ENCODE data around the gene SLX4IP.

Gene SLX4IP

DNA sequence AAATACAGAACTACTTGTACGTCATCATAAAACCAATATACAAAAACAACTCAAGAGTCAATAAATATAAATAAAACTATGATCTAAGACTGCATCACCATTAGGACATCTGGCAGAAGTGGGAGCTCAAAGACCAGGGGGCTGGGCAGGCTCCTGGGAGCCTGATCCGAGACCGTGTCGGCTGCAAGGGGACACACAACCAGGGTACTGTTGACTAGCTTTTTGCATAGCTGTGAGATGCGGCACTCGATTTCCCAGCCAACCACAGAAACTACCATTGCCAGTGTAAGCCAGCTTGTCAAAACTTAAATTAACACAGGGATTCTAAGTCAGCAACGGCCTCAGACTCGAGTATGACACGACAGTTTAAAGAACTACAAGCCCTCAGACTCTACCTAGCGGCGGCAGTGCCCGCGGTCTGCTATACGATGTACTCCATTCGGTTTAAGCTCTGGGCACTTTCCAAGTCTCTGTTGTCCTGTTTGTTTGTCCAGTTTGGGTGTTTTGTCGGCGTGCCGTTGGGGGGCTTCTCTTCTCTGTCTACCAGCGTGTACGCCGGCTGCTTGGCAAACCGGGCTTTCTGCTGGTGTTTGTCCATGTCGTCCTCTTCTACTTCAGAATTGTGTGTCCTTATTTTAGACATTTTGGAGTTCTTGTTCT lies 204.1 kb downstream of the SLX4IP start:
- no peak for DNase-seq

- DNase-seq = no peak
These were observed 204.8 kb downstream of the SLX4IP start for GRCh38 chr20:10639737-10640556.

DNA sequence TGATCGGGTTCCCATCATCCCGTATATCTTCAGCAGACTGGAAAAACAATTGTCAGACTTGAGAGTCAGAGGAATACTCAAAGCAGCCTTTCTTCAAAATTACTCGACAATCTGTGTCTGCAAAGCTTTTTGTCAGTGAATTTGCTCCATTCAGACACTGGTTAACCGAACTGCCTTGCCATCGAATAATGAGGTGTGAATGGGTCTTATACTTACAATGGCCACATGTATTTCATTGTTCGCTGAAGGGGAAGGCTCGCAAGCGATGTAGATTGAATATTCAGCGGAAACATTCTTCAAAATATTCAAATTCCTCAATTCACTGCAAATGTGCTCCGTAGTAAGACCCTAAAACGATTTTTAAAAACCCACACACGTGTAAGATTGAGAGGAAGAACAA lies 205.8 kb downstream of the SLX4IP start:
- DNase-seq = no peak

DNA sequence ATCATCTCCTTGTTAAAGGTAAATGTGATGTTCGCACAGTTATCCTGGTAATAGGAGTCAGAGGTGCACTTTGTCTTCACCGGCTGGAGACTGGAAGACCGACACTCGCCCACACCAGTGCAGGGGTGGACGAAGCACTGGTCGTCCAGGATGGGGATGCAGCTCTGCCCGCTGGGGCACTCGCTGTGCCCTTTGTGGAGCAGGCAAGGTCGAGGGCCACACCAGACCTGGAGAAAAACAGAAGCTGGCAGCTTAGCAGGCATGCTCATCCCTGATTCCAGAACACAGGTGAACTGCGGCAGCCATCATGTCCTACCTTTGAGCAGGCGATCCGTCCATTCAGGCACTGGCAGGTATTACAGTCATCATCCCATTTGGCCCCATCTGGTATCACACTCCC lies 206.4 kb downstream of the SLX4IP start:
- no peak for DNase-seq

DNA sequence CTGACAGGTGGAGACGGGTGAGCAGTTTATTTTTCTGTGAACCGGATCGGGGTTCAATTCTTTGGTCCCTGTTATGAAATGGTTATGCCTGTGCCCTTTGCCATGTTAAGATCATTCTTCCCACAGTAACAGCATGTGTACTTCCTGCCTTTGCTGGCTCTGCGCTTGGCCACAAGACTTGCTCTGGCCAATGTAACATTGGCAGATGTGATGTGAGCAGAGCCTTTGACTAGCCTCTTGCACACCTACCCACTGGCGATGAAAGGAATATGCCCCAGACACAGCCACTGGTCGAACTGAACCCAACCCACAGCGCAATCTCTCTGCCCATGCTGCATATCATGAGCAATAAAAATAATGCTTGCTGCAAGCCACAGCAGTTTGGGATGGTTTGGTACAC lies 206.8 kb downstream of the SLX4IP start:
- no peak for DNase-seq

GRCh38 chr20:10642856-10643559 lies 207.9 kb downstream of the SLX4IP start:
- DNase-seq = peak; percentile 58

DNA sequence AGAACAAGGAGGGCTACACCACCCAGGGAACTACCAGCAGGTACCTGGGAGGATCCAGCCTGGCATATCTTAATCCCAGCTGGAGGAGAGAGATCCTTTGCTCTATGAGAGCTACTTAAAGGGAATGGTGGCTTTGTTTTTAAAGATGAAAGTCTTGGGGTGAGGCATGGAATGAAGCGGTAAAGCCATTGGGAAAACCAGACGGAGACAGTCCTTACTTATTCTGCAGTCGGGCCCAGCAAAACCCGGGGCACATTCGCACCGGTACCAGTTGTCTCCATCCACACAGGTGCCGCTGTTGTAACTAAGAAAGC lies 208.4 kb downstream of the SLX4IP start:
- no peak for DNase-seq

DNA sequence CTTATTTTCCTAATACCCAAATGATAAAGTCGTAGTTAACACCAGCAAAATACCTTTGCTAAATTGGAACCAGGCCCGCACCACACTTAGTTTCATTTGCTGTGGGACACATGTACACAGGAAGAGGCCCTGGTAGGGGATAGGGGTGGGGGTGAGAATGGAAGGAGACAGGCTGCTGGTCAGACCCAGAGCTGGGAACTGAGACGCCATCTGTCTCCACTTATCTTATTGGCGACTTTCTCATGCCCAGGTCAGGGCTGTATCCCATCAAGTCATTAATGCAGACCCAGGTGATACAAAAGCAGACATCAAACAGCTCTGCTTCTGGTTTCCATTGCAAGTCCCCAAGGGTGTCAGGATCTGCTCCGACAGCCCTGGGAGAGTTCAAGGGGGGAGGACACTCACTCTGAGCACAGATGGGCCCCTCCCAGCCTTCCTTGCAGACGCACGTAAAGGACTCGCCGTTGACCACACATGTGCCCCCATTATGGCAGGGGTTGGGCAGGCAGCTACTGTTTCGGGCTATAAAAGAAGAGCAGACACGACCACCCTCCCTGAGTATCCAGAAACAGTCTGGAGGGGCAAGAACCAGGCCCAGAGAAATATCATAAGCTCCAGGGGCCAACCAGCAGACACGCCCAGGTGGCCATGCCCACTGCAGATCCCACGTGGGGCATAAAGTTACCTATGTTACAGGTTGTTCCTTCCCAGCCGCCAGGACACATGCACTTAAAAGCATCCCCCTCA lies 209.5 kb downstream of the SLX4IP start:
- no peak for DNase-seq

DNA sequence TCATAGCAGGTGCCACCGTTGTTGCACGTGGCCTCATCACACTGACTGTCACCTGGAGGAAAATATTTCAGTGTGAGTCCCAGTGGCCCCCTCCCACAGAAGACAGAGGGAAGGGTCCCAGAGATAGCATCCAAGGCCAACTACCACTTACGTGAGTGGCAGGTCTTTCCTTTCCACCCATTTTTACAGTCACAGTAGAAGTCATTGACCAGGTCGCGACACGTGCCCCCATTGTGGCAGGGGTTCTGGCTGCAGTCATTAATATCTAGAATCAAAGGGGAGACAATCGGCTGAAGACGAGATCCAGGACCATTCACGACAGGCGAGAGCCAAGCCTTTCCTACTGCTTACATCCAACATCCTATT lies 210.1 kb downstream of the SLX4IP start:
- DNase-seq = no peak

DNA sequence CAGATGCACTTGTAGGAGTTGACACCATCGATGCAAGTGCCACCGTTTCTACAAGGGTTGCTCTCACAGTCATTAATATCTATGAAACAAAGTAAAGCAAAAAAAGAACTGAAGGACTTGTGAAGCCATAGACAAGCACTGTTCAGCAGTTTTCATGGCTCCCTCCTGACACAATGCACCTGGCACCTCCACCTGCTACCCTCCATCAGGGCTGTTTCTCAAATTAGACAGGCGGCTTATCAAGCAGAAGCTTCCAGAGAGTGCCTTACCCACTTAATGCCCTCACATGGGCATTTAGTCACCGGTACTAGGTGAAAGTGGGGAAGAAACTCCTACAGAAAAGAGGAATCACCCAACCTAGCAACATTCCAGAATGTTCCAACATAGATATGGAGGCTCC lies 210.9 kb downstream of the SLX4IP start:
- no peak for DNase-seq

GRCh38 chr20:10646886-10647420 lies 211.8 kb downstream of the SLX4IP start:
- no peak for DNase-seq

DNA sequence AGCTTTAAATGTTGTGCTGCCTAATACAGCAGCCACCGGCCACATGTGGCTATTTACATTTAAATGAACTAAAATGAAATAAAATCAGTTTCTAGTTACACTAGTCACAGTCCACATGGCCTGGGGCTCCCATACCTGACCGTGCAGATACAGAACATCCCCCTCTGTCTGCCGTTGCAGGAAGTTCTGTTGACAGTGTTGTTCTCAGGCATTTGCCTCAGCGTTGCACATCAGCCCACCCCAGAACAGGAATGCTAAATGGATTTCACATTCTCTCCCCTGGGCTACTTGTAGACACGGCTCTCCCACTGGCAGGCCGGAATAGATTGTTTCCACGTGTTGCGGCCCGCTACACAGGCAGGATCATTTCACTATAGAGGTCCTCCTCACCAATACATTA lies 212.4 kb downstream of the SLX4IP start:
- no peak for DNase-seq

- no peak for DNase-seq
These were observed 212.8 kb downstream of the SLX4IP start for GRCh38 chr20:10647909-10648308.

GRCh38 chr20:10648651-10649050 lies 213.5 kb downstream of the SLX4IP start:
- no peak for DNase-seq

DNA sequence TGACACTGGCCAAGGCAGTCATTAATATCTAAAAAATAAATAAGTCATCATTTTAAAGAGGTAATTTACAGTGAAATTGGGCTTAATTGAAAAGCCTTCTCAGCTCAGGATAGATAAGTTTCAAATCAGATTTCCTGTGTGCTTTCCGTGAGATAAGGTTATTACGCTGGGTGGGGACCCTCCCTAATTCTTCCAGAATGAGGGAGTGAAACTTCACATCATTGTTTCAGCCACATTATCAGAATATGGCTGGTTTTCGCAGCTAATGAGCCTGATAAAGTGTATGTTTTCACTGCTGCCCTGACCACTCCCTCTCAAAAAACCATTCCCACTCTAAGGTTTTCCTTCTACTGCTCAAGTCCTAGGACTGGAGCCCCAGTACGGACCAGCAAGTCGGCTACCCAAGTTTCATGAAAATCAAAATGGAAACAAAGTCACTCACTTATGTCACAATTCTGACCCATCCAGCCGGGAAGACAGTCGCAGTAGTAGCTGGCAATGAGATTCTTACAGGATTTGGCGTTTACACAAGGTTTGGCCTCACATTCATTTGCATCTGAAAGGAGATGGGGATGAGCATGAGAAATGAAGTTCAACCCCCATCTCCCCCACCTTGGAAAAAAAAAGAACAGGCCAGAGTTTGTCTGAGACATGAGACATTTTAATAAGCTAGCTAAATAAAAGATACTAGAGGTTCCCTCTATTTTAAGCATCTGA lies 214.1 kb downstream of the SLX4IP start:
- DNase-seq = no peak

- no peak for DNase-seq
These were observed 214.7 kb downstream of the SLX4IP start for GRCh38 chr20:10649797-10650160.

DNA sequence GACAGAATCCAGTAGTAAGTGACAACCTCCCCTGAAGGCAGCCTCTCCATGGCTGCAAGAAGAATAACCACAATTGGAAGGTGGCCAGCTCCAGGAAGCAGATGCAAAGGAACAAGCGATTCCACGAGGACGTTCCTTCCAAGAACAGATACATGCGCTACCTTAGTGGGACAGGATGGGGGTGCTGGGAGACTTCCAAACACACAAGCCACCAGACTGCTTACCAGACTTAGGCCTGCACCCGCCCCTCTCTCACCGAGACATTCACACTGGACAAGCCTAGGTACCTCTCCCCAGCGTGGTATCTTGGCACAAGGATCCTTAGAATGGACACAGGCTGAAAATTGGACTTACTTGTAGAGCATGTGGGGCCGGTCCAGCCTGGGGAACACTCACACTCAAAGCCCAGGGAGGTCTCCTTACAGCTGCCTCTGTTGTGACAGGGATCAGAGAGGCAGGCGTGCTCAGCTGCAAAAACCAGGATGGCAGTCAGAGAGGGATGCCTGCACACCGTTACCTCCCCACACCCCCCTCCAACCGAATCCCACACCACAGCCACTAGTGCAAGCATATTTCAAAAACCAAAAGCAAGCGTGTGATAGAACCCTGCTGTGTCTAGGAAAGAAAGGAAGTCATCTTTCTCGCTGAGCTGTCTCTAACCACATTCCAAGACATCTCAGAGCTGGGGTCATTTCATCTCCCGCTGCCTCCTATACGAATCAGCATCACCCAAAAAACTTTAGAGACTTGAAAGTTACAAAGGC lies 216.3 kb downstream of the SLX4IP start:
- no peak for DNase-seq

DNA sequence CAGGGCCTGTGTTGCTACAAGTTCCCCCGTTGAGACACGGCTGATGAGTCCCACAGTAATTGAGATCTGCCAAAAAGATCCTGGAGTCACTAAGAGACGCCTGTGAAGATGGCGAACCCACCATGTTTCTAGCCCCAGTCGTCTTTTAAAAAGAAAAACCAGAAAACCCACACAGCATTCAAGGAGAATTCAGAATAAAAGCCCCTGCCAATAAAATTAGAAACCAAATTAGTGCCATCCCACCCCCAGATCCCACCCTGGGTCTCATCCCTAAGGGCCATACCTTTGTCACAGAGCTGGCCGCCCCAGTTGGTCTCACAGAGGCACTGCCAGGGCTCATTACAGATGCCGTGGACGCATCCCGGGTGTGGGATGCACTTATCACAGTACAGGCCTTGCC lies 217.1 kb downstream of the SLX4IP start:
- DNase-seq = no peak

- DNase-seq = no peak
These were observed 217.7 kb downstream of the SLX4IP start for GRCh38 chr20:10652660-10653261.

GRCh38 chr20:10653599-10654249 lies 218.6 kb downstream of the SLX4IP start:
- no peak for DNase-seq

GRCh38 chr20:10654250-10654610 lies 219.1 kb downstream of the SLX4IP start:
- no peak for DNase-seq
